Testis (tissue), 2 donors: ENCODE data around the gene DDAH2.

Source experiments
- CTCF ChIP-seq, 3 experiments: fragments of 450-650 bp in 2 of 3; fragments of 200-600 bp in 1 of 3; sonication (generic) in 1 of 3; IDR thresholded peaks; one replicate each; pipeline ENCODE4 v1.5.1; 2016 to 2019; ENCODE audit warnings: antibody characterized with exemption in 3 of 3, mild to moderate bottlenecking in 2 of 3, moderate library complexity in 1 of 3
- POLR2A ChIP-seq: fragments of 450-650 bp; IDR thresholded peaks from one replicate; pipeline ENCODE4 v1.6.1; 2017; ENCODE audit warnings: antibody characterized with exemption, mild to moderate bottlenecking, moderate library complexity

- TF ChIP-seq POLR2A (peak; percentile 97), CTCF (IDR thresholded peaks at IDR 0.05) (peak in 2 of 3 experiments; percentile 14 to 33)
These were observed 26.0 kb downstream of the DDAH2 start, which contains the start of gene ABHD16A for GRCh38 chr6:31702819-31703716.
